Esophagus squamous epithelium (tissue), 4 donors: Measurements from ENCODE around the gene FOXE3.

Experiments
- CTCF ChIP-seq, 6 experiments: fragments of 450-650 bp in 4 of 6; fragments of 200-600 bp in 2 of 6; sonication (generic) in 2 of 6; IDR thresholded peaks; one replicate each; pipeline ENCODE4 v1.5.1; 2016 to 2019; ENCODE audit warnings: antibody characterized with exemption in 6 of 6, mild to moderate bottlenecking in 4 of 6, moderate library complexity in 4 of 6
- POLR2A ChIP-seq, 4 donors: fragments of 450-650 bp; IDR thresholded peaks; one replicate each; pipeline ENCODE4 v1.6.1; 2017; ENCODE audit warnings: antibody characterized with exemption in 4 of 4, mild to moderate bottlenecking in 4 of 4, moderate library complexity in 3 of 4

- no peak for TF ChIP-seq CTCF (IDR thresholded peaks at IDR 0.05)
- no peak for TF ChIP-seq POLR2A (IDR thresholded peaks at IDR 0.05)
These were observed 22.3 kb downstream of the FOXE3 start for GRCh38 chr1:47438165-47439016.
